ENCODE measurements around the gene VWDE.

VWDE gene

DNA sequence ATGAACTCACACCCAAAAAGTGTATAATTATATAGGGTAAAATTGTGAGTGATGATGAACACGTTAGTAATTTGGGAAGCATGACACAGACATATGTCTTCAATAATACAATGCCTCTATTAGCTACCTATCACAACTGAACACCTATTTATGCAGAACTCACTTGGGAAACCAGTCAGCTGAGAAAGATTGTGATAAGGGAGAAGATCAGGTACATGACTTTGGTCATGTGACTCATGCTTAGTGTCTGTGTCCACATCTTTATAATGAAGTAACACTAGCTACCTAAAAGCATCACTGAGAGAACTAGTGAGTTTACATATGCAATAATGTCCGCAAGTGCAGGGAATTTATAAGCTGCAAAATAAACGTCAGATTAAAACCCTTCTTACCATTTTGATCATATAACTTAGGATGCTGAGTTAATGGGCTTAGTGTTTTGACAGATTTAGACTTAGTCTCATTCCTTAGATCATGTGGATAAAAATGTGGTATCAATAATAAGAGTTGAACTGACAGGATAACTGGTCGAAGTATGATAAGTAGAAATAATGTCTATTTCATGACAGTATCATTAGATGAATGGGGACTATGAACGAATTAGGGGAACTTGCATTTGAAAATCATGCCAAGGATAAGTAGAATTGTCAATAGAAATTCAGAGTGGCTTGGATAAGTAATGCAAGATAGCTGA, 11.6 kb downstream of the VWDE start:
- TF ChIP-seq, protein P1, sequence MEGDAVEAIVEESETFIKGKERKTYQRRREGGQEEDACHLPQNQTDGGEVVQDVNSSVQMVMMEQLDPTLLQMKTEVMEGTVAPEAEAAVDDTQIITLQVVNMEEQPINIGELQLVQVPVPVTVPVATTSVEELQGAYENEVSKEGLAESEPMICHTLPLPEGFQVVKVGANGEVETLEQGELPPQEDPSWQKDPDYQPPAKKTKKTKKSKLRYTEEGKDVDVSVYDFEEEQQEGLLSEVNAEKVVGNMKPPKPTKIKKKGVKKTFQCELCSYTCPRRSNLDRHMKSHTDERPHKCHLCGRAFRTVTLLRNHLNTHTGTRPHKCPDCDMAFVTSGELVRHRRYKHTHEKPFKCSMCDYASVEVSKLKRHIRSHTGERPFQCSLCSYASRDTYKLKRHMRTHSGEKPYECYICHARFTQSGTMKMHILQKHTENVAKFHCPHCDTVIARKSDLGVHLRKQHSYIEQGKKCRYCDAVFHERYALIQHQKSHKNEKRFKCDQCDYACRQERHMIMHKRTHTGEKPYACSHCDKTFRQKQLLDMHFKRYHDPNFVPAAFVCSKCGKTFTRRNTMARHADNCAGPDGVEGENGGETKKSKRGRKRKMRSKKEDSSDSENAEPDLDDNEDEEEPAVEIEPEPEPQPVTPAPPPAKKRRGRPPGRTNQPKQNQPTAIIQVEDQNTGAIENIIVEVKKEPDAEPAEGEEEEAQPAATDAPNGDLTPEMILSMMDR (IDR thresholded peaks at IDR 0.05; ENCODE audit: low read depth, low read length) = no peak
- Histone ChIP-seq H3K9me3 (no peaks in the 10 kb centered on the region), H3K36me3 (no peaks in the 10 kb centered on the region), H3K4me3 (ENCODE audit: low read depth, low read length) (no peak overlapping the region), H3K27me3 (no peaks in the 10 kb centered on the region), H3K4me1 (no peaks in the 10 kb centered on the region)
- DNase-seq = no peak

DNA sequence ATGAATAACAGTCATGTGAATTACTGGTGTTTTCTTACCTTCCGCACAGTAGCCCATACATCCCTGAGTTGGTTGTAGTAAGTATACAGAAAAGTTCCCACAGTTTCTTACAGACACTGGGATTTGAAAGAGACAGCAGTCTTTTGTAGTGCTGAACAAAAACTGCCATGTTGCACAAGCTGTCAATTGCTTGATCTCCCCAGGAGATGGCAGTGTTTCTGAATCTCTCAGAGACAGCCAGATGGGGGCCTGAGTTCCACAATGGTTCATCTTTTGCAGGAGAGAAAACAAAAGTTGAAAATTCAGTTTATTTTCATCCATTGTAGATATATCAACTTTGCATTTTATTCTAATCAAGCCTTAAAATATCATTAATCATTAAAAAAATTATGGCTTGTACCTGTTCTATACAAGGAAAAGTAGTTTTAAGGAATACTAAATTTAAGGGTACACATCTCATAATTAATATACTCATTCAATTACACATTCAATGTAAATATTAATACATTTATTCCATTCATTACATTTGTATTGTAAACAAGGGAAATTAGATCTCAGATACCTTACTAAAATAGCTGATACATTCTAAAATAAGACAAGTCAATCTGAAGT, 14.5 kb downstream of the VWDE start:
- Histone ChIP-seq H3K27me3 (no peaks in the 10 kb centered on the region), H3K36me3 (no peaks in the 10 kb centered on the region), H3K9me3 (no peaks in the 10 kb centered on the region), H3K4me1 (no peaks in the 10 kb centered on the region), H3K4me3 (ENCODE audit: low read depth, low read length) (no peak overlapping the region)
- peak; percentile 69 for DNase-seq
- TF ChIP-seq, protein P1 (IDR thresholded peaks at IDR 0.05; ENCODE audit: low read depth, low read length) = peak; percentile 97

DNA sequence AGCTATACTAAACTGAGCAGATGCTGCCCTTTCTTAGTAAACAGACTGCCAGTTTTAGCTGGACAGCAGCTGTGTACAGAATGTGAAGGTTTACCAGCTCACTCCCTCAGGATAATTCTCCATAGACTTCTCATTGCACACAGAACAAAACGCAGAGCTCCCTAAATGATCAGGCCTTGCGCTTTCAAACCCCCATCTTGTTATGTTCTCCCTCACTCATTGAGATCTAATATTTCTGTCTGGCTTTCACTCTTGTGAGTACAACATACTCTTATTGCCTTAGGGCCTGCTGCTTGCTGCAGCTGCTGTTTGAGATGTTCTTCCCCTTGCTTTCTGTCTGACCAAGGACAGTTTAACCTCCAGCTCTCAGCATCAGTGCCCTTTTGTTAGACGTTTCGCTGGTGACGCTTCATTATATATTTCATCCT, 17.3 kb downstream of the VWDE start:
- TF ChIP-seq, protein P1 (IDR thresholded peaks at IDR 0.05; ENCODE audit: low read depth, low read length) = no peak
- no peaks in the 10 kb centered on the region for H3K27me3 ChIP-seq
- H3K4me3 ChIP-seq (ENCODE audit: low read depth, low read length) = no peak overlapping the region
- H3K4me1 ChIP-seq = no peaks in the 10 kb centered on the region; the same call in 1 of the 2 replicates
- DNase-seq = peak; percentile 47
- no peaks in the 10 kb centered on the region for H3K9me3 ChIP-seq
- no peaks in the 10 kb centered on the region for H3K36me3 ChIP-seq

DNA sequence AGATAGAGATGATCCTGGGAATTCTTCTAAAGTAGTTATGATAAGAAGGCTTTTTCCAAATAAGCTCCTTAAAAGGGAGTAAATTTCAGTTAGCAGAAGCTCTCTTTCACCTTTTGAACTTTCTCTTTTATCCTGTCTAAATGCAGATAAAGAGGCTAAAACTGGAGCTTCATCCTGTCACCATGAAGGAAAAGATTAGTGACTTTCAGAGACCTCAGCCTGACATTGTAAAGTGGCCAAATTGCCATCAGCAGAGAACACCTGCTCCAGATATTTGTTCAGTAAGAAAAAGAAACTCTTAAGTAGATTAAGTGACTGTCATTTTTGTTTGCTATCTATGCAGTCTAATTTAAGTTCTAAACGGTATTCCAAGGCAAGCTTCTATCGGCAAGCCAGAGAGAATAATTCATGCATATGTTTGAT, 18.3 kb downstream of the VWDE start:
- TF ChIP-seq, protein P1 (IDR thresholded peaks at IDR 0.05; ENCODE audit: low read depth, low read length) = no peak
- Histone ChIP-seq H3K4me1 (no peaks in the 10 kb centered on the region; the same call in 1 of the 2 replicates), H3K36me3 (no peaks in the 10 kb centered on the region), H3K9me3 (no peaks in the 10 kb centered on the region), H3K27me3 (no peaks in the 10 kb centered on the region), H3K4me3 (ENCODE audit: low read depth, low read length) (no peak overlapping the region)
- DNase-seq = no peak

DNA sequence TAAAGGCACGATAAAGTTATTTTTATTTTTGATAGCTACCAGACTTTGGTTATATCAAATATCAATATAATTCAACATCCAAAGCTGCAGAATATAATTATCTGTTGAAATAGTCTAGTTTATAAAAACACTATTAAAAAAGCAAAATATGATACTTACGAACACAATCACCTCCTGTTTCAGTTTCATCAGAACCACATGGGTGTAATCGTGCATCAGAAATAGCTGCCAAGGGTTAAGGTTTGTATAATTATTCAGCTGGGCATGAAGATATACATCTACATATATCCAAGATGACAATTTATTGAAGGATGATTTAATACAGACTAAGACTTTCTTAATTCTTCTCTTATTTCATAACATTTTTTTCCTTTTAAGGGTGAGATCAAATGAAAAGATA, 20.3 kb downstream of the VWDE start:
- DNase-seq = no peak
- no peaks in the 10 kb centered on the region; the same call in 1 of the 2 replicates for H3K4me1 ChIP-seq
- no peak overlapping the region for H3K4me3 ChIP-seq (ENCODE audit: low read depth, low read length)
- TF ChIP-seq, protein P1 (IDR thresholded peaks at IDR 0.05; ENCODE audit: low read depth, low read length) = no peak
- no peaks in the 10 kb centered on the region for H3K36me3 ChIP-seq
- no peaks in the 10 kb centered on the region for H3K27me3 ChIP-seq
- H3K9me3 ChIP-seq = no peaks in the 10 kb centered on the region

DNA sequence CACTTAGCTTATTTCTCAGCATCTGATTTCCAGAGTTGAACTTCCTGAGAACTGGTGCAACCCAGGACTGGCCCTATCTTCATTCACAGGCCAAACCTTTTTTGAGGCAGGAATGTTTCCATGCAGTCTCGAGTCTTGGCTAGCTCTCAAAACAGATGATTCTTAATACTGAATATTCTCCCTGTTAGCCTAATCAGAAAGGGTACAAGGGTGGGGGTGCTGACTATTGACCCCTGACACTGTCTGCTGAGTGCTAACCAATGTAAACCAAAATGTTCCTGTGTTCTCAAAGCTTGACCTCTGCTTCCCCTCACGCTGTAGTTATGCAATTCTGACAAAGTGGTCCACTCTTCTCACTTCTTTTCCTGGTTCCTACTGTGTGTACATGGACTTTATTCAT, 25.3 kb downstream of the VWDE start:
- Histone ChIP-seq H3K9me3 (no peaks in the 10 kb centered on the region), H3K4me1 (no peaks in the 10 kb centered on the region; the same call in 1 of the 2 replicates), H3K4me3 (ENCODE audit: low read depth, low read length) (no peak overlapping the region), H3K36me3 (no peaks in the 10 kb centered on the region), H3K27me3 (0 out of 2 replicates have a peak, but pooled peaks cover 2% of the 10 kb centered on the region)
- TF ChIP-seq, protein P1 (IDR thresholded peaks at IDR 0.05; ENCODE audit: low read depth, low read length) = no peak
- DNase-seq = no peak

Data from BE2C (cell line).